GM12875 (cell line): ENCODE measurements around the gene KANSL3.

ENCODE experiments used
- H3K4me3 ChIP-seq: one replicate; pipeline ENCODE4 v1.5.1; 2011; ENCODE audit warnings: low read depth, low read length, control low read depth
- CTCF ChIP-seq: IDR thresholded peaks from 2 replicates; pipeline ENCODE4 v1.5.1; 2011; ENCODE audit warnings: low read depth, mild to moderate bottlenecking, control low read depth, inconsistent platforms, low read length, moderate library complexity, borderline replicate concordance; ENCODE audit not compliant: insufficient read depth

Gene KANSL3

DNA sequence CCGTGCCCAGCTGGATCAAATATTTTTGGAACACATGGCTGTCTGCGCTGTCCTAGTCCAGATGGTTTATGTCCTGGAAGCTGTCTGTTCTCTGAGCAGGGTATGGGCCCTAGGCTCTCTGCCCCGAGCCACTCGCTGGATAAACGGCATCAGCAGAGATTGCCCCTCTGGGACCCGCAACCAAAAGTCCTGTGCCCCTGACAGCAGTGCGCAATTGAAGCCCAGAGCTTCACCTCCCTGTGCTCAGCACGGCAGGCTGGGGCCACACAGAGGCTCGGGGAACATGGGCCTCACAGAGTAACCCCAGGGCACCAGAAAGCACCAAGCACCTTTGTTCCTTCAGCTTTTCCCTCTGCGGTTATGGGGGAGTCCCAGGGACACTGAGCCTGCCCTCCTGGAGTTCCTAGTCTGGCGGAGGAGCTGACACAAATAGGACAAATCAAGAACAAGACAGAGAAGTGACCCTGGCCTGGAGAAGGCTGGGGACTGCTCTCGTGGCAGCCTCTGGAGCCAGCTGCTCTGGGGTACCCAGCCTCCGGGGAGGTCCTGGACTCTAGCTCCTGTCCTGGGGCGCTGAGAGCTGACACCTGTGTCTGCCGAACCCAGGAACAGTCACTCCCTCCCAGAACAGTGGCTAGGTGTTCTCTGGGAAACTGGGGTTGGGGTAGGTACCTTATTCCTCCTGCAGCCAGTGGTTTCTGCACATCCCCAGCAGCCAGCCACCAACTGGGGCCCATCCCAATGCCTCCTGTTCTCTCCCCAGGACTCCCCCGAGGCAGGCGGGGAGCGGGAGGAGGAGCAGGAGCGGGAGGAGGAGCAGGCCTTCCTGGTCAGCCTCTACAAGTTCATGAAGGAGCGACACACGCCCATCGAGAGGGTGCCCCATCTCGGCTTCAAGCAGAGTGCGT is 89.3 kb downstream of the KANSL3 start:
- no peak for TF ChIP-seq CTCF

GRCh38 chr2:96547731-96548171 is 90.4 kb downstream of the KANSL3 start:
- TF ChIP-seq CTCF = no peak
- H3K4me3 ChIP-seq = no peak overlapping the region

More for the DNA sequence above, 89.3 kb downstream of the KANSL3 start:
- H3K4me3 ChIP-seq = no peak overlapping the region

GRCh38 chr2:96547203-96547641 is 90.9 kb downstream of the KANSL3 start:
- no peak for TF ChIP-seq CTCF
- no peak overlapping the region for H3K4me3 ChIP-seq

DNA sequence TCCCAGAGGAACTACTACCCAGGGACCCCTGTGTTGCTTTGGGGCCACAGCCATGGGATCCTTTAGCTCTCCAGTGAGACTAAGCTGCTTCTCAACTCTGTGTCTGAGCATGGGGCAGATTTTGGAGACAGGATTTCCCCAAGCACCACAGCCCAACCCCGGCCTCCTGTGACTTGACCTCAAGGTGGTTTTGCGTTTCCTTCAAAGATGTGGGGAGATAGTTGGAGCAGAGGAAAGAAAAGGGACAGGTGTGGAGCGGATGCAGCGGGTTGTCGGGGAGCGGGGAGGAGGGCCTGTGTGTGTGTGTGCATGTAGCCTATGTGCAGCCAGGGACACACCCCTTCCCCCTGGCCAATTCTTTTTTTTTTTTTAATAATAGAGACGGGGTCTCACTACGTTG is 91.3 kb downstream of the KANSL3 start:
- no peak for TF ChIP-seq CTCF
- no peak overlapping the region for H3K4me3 ChIP-seq

DNA sequence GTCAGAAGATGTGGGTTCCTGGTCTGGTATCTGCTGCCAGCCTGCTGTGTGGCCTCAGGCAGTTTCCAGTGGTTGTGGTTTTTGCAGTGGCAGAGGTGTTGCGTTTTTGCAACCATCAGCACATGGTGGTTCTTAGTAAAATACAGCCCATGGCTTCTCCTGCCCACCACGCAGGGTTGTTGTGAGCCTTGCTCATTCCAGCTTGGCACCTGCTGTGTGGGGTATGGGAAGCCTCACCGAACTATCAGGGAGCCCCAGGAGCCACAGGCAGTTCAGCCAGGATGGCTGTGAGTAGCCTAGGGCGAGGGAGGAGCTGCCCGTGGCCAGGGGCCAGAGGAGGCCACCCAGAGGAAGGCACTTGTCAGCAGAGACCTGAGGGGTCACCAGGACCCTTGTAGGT is 91.8 kb downstream of the KANSL3 start:
- no peak overlapping the region for H3K4me3 ChIP-seq
- no peak for TF ChIP-seq CTCF
